Measurements from ENCODE around the gene CFAP61. TPM values are rescaled to one million over a fixed set of nuclear protein-coding genes. Genes with fewer than 3 reads are reported as not detected.
A peak's percentile ranks its signal among the peaks of the same experiment; 100 is the strongest.

Gene CFAP61
- total RNA-seq, 2 donors from 2014 or later: 0.67 TPM; not detected in 1

DNA sequence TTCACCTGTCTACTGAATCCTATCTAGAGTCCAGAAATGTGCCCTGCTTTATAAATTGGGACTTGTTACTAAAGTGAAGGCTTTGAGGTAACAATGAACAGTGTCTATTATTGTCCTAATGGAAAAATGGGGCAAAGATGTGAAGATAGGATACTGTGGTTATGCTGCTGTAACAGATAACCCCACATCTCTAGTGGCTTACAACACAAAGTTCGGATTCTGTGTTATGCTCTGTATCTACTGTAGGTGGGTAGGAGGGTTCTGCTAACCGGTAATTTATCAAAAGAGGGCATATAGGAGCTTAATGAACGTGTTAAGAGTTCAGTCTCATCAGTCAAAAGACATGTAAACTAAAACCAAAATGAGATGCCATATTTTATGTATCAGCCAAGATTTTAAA, 28.9 kb upstream of the CFAP61 start:
- no peak for ATAC-seq
- DNase-seq: no peak
- intact Hi-C loops (cut with DNase I, micrococcal nuclease): no loop called here

DNA sequence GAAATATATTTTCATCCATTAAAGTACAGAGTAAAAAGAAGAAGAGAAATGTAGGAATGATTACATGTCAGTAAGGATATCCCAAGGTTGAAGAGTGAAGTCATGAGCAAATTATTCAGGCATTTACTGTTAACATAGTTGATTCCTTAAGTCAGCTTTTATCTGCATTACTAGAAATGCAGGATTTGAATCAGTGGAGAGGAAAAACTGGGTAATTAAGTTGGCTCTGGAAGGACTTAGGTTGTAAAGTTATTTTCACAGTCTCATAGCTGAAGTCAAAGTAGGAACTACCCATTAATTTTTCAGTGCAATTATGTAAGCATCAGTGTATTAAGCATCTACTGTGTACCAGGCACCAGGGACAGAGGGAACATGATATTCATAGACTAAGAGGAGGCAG, 27.4 kb upstream of the CFAP61 start:
- intact Hi-C loops (cut with DNase I, micrococcal nuclease): no loop called here
- no peak for DNase-seq

GRCh38 chr20:20027284-20027683, 25.0 kb upstream of the CFAP61 start:
- intact Hi-C loops (cut with DNase I, micrococcal nuclease): no loop called here
- ATAC-seq (no peak), DNase-seq (no peak)

More for the DNA sequence above, 27.4 kb upstream of the CFAP61 start:
- ATAC-seq: no peak

- ATAC-seq: no peak
- DNase-seq: no peak
- intact Hi-C loops (cut with DNase I, micrococcal nuclease): no loop called here
These were observed 20.5 kb upstream of the CFAP61 start for GRCh38 chr20:20031790-20032189.

DNA sequence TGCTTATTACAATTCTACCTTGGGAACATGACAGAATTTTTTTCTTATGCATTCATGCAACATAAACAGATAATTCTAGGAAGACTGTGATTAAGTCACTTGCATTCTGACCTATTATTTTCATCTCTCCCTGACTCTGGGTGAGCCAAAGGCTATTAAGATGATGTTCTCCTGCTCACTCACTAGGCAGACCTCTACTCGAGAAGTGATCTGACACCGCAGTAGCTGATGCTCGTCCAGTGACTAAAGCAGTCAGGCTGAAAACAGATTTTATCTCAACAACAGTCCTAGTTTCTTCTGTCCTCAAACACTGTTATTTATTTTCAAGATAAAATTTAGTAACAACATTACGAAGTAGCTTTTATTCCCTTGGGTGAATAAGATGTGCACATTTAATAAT, 17.8 kb upstream of the CFAP61 start:
- no peak for DNase-seq
- intact Hi-C loops (cut with DNase I, micrococcal nuclease): no loop called here
- ATAC-seq: no peak

DNA sequence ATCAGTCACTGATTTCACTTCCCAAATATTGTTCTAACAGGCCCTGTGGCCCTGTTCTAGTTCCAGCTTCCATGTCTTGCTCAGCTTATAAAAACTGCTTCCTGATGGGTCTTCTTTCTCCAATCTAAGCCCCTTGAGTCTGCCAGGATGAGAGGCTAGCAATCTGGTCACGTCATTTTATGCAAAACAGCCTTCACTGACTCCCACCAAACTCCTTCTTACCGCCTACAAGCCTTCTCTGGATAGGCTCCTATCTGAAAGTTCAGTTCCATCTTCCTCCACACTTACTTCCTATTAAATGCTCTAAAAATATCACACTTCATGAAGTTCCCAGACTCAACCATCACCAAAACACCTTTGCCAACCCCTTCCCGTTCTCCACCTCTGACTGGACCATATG, 15.6 kb upstream of the CFAP61 start:
- DNase-seq (no peak), ATAC-seq (no peak)
- intact Hi-C loops (cut with DNase I, micrococcal nuclease): no loop called here

- intact Hi-C loops (cut with DNase I, micrococcal nuclease): no loop called here
- DNase-seq (no peak), ATAC-seq (no peak)
These were observed 14.4 kb upstream of the CFAP61 start for GRCh38 chr20:20037960-20038359.

DNA sequence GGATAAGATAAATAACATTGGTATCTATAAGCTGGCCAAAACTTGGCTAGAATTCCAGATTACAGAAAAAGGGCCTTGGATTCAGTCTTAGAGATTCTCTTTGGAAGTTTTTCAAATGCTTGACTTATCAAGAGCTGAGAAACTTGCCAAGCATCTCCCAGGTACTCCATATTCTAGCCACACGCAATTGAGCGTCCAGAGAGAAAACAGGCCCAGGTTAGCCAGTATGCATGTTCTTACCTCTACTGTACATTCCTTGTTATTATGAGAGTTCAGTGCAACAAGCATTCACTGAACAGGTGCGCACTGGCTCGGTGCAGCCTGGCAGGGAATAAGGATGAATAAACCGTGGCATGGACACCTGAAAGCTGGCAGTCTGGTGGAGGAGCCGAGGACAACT, 13.7 kb upstream of the CFAP61 start:
- DNase-seq (no peak), ATAC-seq (no peak)
- intact Hi-C loops (cut with DNase I, micrococcal nuclease): no loop called here

- intact Hi-C loops (cut with DNase I, micrococcal nuclease): no loop called here
- ATAC-seq: no peak
These were observed 12.5 kb upstream of the CFAP61 start for GRCh38 chr20:20039752-20040387.

GRCh38 chr20:20051767-20052073, 612 bp upstream of the CFAP61 start:
- intact Hi-C loops (cut with DNase I, micrococcal nuclease): no loop called here
- ATAC-seq: peak; percentile 39
- peak in 1 of 2 donors; percentile 11 for DNase-seq

More at GRCh38 chr20:20039752-20040387, 12.5 kb upstream of the CFAP61 start:
- no peak for DNase-seq

DNA sequence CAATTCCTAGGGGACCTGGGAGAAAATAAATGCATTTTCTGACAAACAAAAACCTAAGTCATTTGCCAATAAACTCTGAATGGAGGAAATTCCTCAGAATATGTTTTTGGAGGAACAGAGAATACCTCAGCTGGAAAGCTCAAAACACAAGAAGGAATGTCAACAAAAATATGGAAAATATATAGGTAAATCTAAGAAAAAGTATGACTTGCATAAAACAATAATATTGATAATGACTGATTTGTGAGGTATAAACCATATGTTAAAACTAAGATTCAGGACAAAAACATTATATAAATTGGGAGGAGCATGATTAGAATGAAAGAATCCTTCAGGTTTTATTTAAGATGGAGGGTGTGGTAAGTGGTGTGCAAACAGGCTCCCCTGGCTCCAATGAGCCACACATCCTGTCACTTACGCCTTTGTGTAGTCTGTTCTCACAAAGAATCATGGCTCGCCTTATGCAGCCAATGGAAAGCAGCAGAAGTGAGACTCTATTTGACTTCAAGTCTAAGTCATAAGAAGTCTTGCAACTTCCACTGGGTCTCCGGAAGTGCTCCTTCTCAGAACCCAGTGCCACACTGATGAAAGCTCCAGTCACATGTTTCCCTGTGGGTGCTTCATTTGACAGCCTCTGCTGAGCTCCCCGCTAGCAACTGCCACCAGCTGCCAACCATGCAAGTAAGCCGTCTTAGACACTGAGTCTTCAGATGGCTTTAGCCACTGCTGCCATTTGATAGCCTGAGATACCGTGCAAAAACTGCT, 8.1 kb downstream of the CFAP61 start:
- intact Hi-C loops (cut with DNase I, micrococcal nuclease): no loop called here
- no peak for ATAC-seq

DNA sequence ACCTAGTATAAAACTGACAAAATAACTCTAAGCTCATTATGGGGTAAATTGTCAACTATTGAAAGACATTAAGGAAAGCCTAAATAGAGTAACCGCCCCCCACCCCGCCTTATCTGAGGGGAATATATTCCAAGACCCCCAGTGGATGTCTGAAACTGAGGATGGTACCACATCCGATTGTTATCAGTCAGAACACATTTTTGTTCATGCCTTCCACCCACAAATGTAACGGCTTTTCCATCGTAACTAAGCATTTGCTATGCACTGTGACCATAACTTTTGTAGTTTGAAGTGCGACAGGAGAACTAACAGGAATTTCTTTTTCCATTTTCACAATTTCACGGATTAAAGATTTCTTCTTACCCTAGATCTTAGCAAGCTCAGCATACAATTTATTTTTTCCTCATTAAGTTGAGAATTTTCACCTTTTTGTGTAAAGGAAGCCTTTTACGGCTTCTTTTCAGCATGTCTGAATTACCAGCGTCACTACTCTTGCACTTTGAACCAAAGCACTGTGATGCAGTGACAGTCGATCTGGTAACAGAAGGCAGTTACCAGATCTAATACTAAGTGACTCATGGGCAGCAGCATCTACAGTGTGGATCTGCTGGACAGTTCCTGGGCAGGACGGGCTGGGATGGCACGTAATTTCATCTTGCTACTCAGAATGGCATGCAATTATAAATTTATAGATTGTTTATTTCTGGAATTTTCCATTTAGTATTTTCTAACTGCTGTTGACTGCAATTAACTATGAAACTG, 11.8 kb downstream of the CFAP61 start:
- intact Hi-C loops (cut with DNase I, micrococcal nuclease): no loop called here
- ATAC-seq (peak; percentile 28), DNase-seq (no peak)

More for the DNA sequence above, 8.1 kb downstream of the CFAP61 start:
- DNase-seq: no peak

DNA sequence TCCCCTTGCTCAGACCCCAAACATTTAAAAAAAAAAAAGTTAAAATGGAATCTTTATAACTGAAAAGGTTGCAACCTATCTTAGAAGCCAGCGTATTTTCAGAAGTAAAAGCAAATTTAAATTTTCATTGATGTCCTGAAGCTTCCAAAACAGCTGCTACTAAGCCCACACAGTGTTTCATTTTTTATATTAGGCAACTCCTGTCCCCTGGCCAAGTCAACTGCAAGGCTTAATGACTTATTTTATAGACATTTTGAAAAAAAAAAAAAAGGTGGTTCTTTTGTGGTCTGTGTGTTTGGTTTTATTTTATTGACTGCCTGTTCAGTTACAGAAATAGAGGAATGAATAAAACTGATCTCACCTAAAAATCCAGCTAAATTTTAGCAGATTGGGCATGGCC, 13.0 kb downstream of the CFAP61 start:
- intact Hi-C loops (cut with DNase I, micrococcal nuclease): no loop called here
- DNase-seq (no peak), ATAC-seq (no peak)

GRCh38 chr20:20070871-20071726, 18.8 kb downstream of the CFAP61 start:
- ATAC-seq: no peak
- intact Hi-C loops (cut with DNase I, micrococcal nuclease): no loop called here
- no peak for DNase-seq

DNA sequence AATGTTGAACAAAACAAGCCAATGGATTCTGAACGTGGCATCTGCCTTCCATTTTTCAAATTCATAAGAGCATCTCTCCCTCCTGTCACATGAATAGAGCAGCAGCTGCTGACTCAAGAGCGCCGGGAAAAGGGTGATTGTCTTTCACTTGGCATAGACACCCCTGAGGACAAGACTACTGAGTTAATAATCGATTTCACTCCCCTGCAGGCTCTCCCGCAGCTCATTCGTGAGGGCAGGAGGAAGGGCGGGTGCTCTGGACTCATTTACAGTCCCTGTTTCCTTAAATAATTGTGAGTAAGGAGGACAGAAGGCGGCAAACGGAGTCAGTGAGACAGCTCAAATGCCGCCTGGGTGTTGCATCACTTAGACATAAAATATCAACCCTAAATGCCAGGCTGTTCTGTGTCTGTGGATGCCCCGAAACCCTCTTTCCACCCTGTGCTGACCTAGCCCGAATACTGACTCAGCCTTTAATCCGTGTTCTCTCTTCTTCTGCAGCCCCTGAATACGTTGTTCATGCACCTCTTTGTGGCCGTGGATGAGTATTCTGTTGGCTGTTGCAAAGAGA, 21.6 kb downstream of the CFAP61 start:
- no peak for ATAC-seq
- intact Hi-C loops (cut with DNase I, micrococcal nuclease): no loop called here
- DNase-seq: no peak

DNA sequence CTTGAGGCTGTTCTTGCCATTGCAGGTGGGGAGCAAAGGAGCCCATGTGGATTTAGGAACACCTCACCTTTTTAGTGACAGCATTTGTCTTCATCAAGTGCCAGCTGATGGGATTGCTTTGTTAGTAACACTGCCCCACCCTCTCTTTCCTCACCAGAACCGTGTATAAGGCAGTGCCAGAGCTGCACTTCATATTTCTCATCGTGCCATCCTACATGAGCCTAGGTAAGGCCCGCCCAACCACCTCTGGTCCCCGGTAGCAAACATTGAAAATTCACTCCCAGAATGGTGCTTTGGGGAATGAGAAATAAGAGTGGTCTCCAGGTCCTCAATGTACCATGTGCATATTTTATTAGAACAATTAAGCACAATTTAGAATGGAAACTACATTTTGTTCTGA, 22.7 kb downstream of the CFAP61 start:
- intact Hi-C loops (cut with DNase I, micrococcal nuclease): no loop called here
- ATAC-seq: no peak
- DNase-seq: no peak

DNA sequence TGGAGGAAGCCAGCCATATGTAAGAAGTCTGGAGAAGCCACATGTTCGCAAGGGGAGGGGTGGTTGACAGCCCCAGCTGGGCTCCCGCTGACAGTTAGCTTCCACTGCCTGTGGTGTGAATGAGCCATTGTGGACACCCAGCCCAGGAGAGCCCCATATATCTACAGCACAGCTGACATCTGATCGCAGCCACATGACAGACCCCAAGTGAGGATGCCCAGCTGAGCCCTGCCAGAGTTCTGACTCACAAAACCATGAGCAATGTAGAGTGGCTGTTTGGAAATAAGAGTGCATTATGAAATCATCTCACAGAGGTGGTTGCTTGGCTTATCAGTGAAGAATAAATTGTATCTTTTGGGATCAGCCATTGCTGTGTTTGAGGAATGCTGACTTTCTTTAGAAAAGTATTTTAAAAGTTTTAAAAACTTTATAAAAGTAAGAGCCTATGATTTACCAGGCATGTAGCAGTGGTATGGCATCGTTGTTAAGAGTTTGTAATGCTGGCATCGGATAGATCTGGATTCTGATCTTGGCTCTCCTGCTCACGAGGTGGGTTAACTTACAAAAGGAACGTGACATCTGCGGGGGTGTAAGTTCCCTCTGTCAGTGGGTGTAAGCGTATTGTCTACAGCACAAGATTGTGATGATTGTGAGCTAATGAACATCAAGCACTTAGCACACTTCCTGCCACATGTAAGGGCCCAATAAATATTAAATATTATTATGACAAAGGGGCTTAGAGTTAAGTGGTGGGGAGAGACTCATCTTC, 24.1 kb downstream of the CFAP61 start:
- intact Hi-C loops (cut with DNase I, micrococcal nuclease): no loop called here
- ATAC-seq (no peak), DNase-seq (no peak)

DNA sequence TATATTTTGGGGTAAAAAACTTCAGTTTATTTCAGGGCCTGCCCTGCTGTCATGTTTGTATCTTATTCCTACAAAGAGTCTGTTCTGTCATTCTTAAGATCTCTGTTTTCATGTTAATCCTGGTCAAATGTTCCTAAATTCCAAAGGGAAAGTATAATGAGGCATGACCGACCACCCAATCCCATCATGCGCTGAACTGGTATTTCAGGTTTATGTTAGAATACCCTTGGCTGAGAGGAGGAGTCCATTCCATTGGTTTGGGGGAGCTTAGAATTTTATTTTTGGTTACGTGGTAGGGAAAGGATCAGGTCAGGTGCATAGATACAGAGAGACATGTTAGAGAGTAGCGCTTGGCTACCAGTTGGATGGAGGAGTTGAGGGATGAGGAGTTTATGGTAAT, 25.7 kb downstream of the CFAP61 start:
- intact Hi-C loops (cut with DNase I, micrococcal nuclease): no loop called here
- DNase-seq (no peak), ATAC-seq (no peak)

Measured in left colon (tissue), 2 donors.